Measurements from ENCODE around the gene NUTM2E.
"Not testable (repeated sequence)": the region's sequence is repeated elsewhere in the genome, so short reads cannot be mapped to it uniquely, and the experiment has no call there.

GRCh38 chr10:79869439-79870097, 43.0 kb downstream of the NUTM2E start:
- not testable (repeated sequence) for TF ChIP-seq CTCF (IDR thresholded peaks at IDR 0.05; ENCODE audit: borderline replicate concordance, extremely low read depth, low read length, poor library complexity, severe bottlenecking); EZH2 (IDR thresholded peaks at IDR 0.05; ENCODE audit: borderline replicate concordance, low read depth, low read length, severe bottlenecking)

All from DND-41 (cell line).